A673 (cell line): Measurements from ENCODE around the gene APCDD1L. TPM values are rescaled to one million over a fixed set of nuclear protein-coding genes. Genes with fewer than 3 reads are reported as not detected.

Experiments used
- BruUV-seq: library from RNA; stranded (reverse); fragments of 400-500 nt; replicated peaks from 2 replicates; lab custom pipeline; 2021; lab: Mats Ljungman, UMichigan
- CTCF ChIA-PET: fragments of 300-600 bp; sonication (Branson Sonifier 250); formaldehyde crosslinking; loops from one replicate; lab custom pipeline; 2022; ENCODE audit warnings: antibody characterized with exemption; lab: Charles Lee
- POLR2A ChIA-PET: fragments of 300-600 bp; sonication (Branson Sonifier 250); formaldehyde crosslinking; loops from one replicate; lab custom pipeline; 2022; ENCODE audit warnings: antibody characterized with exemption; ENCODE audit not compliant: low non-redundant PET; lab: Charles Lee
- DNase-seq: peaks from one replicate; pipeline ENCODE4 v3.0.0-alpha.2; 2015; ENCODE audit warnings: low spot score
- H3K27ac ChIP-seq: fragments of 200-600 bp; sonication (generic); 2 replicates; pipeline ENCODE4 v1.5.1; 2016; ENCODE audit warnings: mixed run types, low read depth, mild to moderate bottlenecking, mixed read lengths, antibody characterized with exemption, low read length; ENCODE audit not compliant: poor library complexity, severe bottlenecking
- H3K27me3 ChIP-seq: fragments of 200-600 bp; sonication (generic); replicated peaks from 2 replicates; pipeline ENCODE4 v1.6.1; 2017; ENCODE audit warnings: mixed run types, low read depth, mild to moderate bottlenecking, mixed read lengths, antibody characterized with exemption, low read length; ENCODE audit not compliant: insufficient read depth, poor library complexity
- H3K36me3 ChIP-seq: fragments of 200-600 bp; sonication (generic); 2 replicates; pipeline ENCODE4 v1.6.1; 2016; ENCODE audit warnings: mixed run types, mild to moderate bottlenecking, mixed read lengths, antibody characterized with exemption, low read length; ENCODE audit not compliant: insufficient read depth, poor library complexity, severe bottlenecking
- H3K4me1 ChIP-seq: fragments of 200-600 bp; sonication (generic); 2 replicates; pipeline ENCODE4 v1.6.1; 2017; ENCODE audit warnings: mixed run types, mild to moderate bottlenecking, mixed read lengths, antibody characterized with exemption, low read length; ENCODE audit not compliant: insufficient read depth, poor library complexity, severe bottlenecking
- H3K4me3 ChIP-seq: fragments of 200-600 bp; sonication (generic); 2 replicates; pipeline ENCODE4 v1.5.1; 2016; ENCODE audit warnings: low read depth, mixed run types, mild to moderate bottlenecking, mixed read lengths, low read length; ENCODE audit not compliant: poor library complexity, severe bottlenecking
- H3K9me3 ChIP-seq: fragments of 200-600 bp; sonication (generic); 2 replicates; pipeline ENCODE4 v1.6.1; 2016; ENCODE audit warnings: mixed run types, low read depth, mild to moderate bottlenecking, mixed read lengths, antibody characterized with exemption, low read length; ENCODE audit not compliant: poor library complexity, severe bottlenecking
- CTCF ChIP-seq: fragments of 300-800, 200-600 bp; sonication (generic); conservative IDR thresholded peaks from 2 replicates; pipeline ENCODE4 v1.5.1; 2017; ENCODE audit warnings: low read depth, mild to moderate bottlenecking, antibody characterized with exemption, low read length, moderate library complexity, mixed read lengths
- EZH2 ChIP-seq: fragments of 200-600 bp; sonication (generic); IDR thresholded peaks from 2 replicates; pipeline ENCODE4 v1.6.1; 2017; ENCODE audit warnings: borderline replicate concordance, low read depth, mild to moderate bottlenecking, mixed read lengths, antibody characterized with exemption, low read length; ENCODE audit not compliant: poor library complexity, severe bottlenecking
- intact Hi-C: fragments of 100-400 bp; cut with micrococcal nuclease; formaldehyde crosslinking; loops from one replicate; pipeline ENCODE4 v1.10.0; 2022; ENCODE audit not compliant: unreplicated experiment
- total RNA-seq: library from RNA; stranded (reverse); gene quantifications from 2 replicates; pipeline ENCODE4 v1.2.3, GENCODE V29; 2021

APCDD1L gene
- total RNA-seq, 1 experiment from 2014 or later, result not detected

DNA sequence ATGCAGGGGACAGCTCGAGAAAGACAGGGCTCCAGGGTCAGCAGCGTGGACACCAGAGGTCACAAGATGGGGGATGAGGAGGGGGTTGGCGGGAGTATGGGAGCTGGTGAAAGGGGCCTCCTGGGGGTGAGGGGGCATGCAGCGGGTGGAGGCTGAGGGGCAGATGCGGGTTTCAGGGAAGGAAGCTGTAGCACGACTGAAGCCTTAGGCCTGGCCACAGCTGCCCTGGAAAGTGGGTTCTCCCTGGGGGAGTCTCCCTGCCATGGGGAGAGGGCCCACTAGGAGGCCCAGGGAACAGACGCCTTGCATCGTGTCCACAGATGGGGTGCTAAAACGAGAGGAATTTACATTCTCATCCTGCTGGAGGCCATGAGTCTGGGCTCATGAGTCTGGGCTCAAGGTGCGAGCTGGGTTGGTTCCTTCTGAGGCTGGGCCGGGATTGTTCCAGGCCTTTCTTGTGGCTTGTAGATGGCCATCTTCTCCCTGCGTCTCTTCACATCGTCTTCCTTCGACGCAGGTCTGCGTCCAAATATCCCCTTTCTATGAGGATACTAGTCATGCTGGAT lies 18.0 kb downstream of the APCDD1L start:
- no peaks in the 10 kb centered on the region for H3K27me3 ChIP-seq
- ChIA-PET CTCF (no interaction called here), POLR2A (no interaction called here)
- H3K4me3 ChIP-seq, result no peak overlapping the region
- intact Hi-C loops, result no loop called here
- DNase-seq, result no peak
- no peak overlapping the region for H3K27ac ChIP-seq
- no TSS peak for BruUV-seq
- H3K9me3 ChIP-seq, result no peaks in the 10 kb centered on the region
- H3K4me1 ChIP-seq, result no peaks in the 10 kb centered on the region
- H3K36me3 ChIP-seq, result no peaks in the 10 kb centered on the region
- TF ChIP-seq EZH2, result no peak
- no peak for TF ChIP-seq CTCF

DNA sequence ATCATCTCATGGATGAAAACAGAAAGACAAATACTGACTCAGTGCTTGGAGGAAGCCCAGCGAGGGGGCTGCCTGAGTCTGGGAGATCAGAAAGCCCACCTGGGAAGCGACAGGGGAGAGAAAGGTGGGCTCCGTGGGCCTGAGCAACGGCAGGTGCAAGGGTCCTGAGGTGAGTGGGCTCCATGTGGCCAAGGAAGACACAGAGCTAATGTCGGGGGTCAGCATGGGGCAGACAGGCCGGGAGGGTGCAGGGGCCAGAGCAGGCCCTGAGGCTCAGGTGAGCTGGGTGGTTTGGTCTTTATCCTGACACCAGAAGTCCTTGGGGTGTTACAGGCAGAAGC lies 18.8 kb downstream of the APCDD1L start:
- no peak for DNase-seq
- POLR2A ChIA-PET, result no interaction called here
- Histone ChIP-seq H3K27me3 (no peaks in the 10 kb centered on the region), H3K36me3 (no peaks in the 10 kb centered on the region), H3K9me3 (no peaks in the 10 kb centered on the region), H3K4me1 (no peaks in the 10 kb centered on the region), H3K27ac (no peak overlapping the region), H3K4me3 (no peak overlapping the region)
- BruUV-seq, result no TSS peak
- intact Hi-C loops, result no loop called here
- TF ChIP-seq EZH2 (no peak), CTCF (no peak)
- CTCF ChIA-PET, result no interaction called here

GRCh38 chr20:58495623-58496428 lies 19.4 kb downstream of the APCDD1L start:
- Histone ChIP-seq H3K4me1 (no peaks in the 10 kb centered on the region), H3K27ac (no peak overlapping the region), H3K4me3 (no peak overlapping the region), H3K27me3 (no peaks in the 10 kb centered on the region), H3K9me3 (no peaks in the 10 kb centered on the region), H3K36me3 (no peaks in the 10 kb centered on the region)
- POLR2A ChIA-PET, result no interaction called here
- DNase-seq, result no peak
- no TSS peak for BruUV-seq
- intact Hi-C loops, result no loop called here
- TF ChIP-seq CTCF (no peak), EZH2 (no peak)
- CTCF ChIA-PET, result no interaction called here
